RWPE1 (cell line): ENCODE measurements around the gene P2RY2.

Source experiments
- CTCF ChIA-PET: fragments of 350-600 bp; sonication (Branson Sonifier 250); formaldehyde crosslinking; extraction: SDS; loops from one replicate; lab custom pipeline; 2021; lab: Yijun Ruan, JAX
- POLR2A ChIA-PET: fragments of 400-600 bp; formaldehyde crosslinking; extraction: SDS; loops from one replicate; lab custom pipeline; 2020; ENCODE audit warnings: antibody characterized with exemption; ENCODE audit not compliant: low non-redundant PET; lab: Yijun Ruan, JAX
- DNase-seq: peaks from one replicate; pipeline ENCODE4 v3.0.0; 2012; ENCODE audit warnings: low spot score
- H3K27ac ChIP-seq: fragments of 450-650 bp; 2 replicates; pipeline ENCODE4 v1.5.1; 2017
- TF ChIP-seq, protein P1 (sequence below): fragments of 450-650 bp; conservative IDR thresholded peaks from 2 replicates; pipeline ENCODE4 v1.5.1; 2017; ENCODE audit warnings: low read depth, mild to moderate bottlenecking

P2RY2 gene

DNA sequence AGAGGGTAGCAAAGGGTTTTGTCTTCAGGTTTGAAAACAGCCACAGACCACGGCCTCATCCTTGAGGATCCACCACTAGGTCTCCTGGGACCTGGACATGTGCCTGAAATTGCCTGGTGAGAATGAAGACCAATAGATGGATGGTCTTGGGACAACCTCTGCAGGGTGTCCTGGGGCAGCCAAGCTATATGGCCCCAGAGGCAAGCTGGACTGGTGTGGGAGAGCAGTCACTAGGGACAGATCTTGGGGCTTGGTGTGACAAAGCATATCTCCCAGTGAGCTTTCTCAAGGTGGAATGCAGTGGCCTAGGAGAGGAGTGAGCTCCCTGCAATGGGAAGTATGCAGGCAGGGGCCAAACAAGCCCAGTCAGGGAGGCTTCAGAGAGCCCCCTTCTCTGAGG, 67.6 kb downstream of the P2RY2 start:
- ChIA-PET CTCF (interaction anchor here (0.7 to 1.3 kb wide), 2 partner anchors 21 to 43 kb away, joined by 3 read pairs; no protein-coding TSS in a partner anchor), POLR2A (no interaction called here)
- TF ChIP-seq, protein P1, sequence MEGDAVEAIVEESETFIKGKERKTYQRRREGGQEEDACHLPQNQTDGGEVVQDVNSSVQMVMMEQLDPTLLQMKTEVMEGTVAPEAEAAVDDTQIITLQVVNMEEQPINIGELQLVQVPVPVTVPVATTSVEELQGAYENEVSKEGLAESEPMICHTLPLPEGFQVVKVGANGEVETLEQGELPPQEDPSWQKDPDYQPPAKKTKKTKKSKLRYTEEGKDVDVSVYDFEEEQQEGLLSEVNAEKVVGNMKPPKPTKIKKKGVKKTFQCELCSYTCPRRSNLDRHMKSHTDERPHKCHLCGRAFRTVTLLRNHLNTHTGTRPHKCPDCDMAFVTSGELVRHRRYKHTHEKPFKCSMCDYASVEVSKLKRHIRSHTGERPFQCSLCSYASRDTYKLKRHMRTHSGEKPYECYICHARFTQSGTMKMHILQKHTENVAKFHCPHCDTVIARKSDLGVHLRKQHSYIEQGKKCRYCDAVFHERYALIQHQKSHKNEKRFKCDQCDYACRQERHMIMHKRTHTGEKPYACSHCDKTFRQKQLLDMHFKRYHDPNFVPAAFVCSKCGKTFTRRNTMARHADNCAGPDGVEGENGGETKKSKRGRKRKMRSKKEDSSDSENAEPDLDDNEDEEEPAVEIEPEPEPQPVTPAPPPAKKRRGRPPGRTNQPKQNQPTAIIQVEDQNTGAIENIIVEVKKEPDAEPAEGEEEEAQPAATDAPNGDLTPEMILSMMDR, result no peak
- no peak for DNase-seq
- H3K27ac ChIP-seq, result no peak overlapping the region
